Epidermal melanocyte (primary cell): Measurements from ENCODE around the gene NSG2.

Experiments
- DNase-seq: peaks from one replicate; pipeline ENCODE4 v3.0.0; 2011; ENCODE audit warnings: low spot score; ENCODE audit not compliant: insufficient read length

The NSG2 gene

GRCh38 chr5:174059247-174059646 is 13.7 kb downstream of the NSG2 start:
- no peak for DNase-seq

DNA sequence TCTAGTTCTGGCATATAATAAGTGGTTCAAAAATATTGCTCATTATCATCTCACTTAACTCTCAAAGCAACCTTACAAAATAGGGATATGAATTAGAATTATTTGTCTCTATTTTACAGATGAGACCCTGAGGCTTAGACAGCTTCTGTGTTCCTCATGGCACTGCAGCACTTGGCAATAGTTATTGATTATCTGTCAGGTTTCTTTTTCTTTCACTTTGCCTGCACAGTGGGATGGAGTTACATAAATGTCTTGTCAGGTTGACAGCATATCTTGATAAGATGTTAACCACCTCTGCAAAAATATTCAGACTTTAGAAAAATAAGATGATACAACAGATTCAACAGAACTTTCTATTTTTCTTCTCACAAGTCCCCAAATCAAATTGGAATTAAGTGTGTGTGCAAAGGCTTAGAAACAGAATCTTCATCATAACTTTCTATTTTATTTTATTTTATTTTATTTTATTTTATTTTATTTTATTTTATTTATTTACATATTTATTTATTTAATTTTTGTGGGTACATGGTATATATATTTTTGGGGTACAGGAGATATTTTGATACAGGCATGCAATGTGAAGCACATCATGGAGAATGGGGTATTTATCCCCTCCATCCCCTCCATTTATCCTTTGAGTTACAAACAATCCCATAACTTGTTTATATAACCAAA is 17.7 kb downstream of the NSG2 start:
- no peak for DNase-seq

GRCh38 chr5:174064171-174064570 is 18.7 kb downstream of the NSG2 start:
- DNase-seq, result no peak

DNA sequence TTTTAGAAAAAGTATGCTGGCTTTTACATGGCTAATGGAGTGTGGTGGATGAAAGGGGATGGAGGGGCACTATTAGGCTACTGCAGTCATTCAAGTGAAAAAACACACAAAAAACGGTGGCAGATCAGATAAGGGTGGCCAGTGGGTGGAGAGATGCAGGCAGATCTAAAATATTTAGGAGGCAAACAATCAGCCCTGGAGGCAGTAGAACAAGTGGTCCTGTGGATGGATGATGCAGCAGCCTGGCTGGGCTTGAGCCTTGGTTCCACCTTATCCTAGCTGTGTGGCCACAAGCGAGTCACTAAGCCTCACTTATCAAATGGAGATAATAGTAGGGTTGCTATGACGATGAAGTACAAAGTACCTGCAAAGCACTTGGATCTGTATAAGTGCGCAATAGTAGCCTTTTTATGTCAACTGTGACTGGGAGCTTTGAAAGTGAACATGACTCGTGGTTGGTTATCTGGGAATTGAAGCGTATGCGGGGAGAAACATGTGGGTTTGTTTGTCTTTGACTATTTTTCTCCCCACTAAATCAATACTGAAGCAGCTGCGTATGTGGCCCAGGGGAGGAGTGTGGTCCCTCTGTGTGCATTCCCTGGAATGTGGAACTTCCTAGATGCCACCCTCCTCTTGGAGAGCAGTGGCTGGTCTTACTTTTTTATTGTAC is 20.2 kb downstream of the NSG2 start:
- no peak for DNase-seq

GRCh38 chr5:174067499-174067898 is 22.0 kb downstream of the NSG2 start:
- no peak for DNase-seq

- no peak for DNase-seq
These were observed 26.0 kb downstream of the NSG2 start for GRCh38 chr5:174071484-174071883.

GRCh38 chr5:174073122-174073660 is 27.7 kb downstream of the NSG2 start:
- no peak for DNase-seq

- no peak for DNase-seq
These were observed 28.9 kb downstream of the NSG2 start for GRCh38 chr5:174074369-174074768.

GRCh38 chr5:174078416-174078815 is 32.9 kb downstream of the NSG2 start:
- no peak for DNase-seq

DNA sequence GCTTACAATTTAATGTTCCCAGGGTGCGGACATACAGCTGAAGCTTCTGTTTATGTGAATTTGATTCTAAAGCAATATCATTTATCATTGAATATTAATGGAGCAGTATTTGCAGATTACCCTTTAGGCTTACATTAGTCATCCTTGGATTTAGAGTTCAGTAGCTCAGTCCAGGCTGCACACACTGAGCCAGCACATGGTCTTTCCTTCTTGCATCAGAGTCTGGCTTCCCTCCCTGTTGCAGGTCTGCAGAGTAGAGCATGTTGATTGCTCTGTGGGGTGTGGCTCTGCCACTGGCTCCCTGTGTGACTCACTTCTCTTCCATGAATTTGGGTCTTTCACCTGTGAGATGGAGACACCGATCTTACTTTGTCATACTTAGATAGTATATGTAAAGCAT is 36.8 kb downstream of the NSG2 start:
- no peak for DNase-seq

GRCh38 chr5:174083056-174083827 is 37.7 kb downstream of the NSG2 start:
- no peak for DNase-seq

GRCh38 chr5:174084691-174085154 is 39.2 kb downstream of the NSG2 start:
- no peak for DNase-seq

DNA sequence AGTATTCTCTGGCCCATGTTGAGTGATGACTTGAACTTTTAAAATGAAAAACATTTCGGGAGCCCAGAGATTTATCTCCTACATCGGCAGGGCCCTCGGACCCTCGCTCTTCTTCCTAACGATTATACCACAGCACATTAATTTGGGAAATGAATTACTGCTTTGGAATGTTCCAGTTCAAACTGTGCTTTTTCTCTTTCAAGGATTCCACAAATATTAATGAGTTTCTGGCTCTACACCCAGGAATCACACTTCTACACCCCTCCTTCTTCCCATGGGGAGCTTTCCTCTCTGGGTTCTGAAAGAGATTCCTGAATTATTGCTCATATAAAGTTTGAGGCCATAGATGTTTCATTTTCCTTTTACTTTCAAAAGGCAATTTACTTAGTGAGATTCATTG is 41.2 kb downstream of the NSG2 start:
- no peak for DNase-seq

DNA sequence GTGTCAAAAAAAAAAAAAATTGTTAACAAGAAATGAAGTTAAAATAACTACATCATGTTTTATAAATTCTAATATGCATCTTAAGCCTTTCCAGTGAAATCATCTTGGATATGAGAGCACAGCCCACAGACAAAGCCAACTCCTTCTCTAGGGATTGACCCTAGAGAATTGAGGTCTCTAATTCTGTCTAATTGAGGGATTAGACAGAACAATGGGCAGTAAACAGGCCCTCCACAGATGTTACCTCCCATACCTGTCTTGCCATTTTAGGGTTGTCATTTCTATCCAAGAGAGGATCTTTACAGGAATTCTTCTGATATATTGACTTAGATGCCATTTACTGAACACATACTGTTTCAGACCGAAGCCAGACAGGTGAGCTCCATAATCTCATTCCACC is 42.3 kb downstream of the NSG2 start:
- DNase-seq, result no peak

GRCh38 chr5:174090129-174090528 is 44.6 kb downstream of the NSG2 start:
- DNase-seq, result no peak

GRCh38 chr5:174093123-174093522 is 47.6 kb downstream of the NSG2 start:
- DNase-seq, result no peak

DNA sequence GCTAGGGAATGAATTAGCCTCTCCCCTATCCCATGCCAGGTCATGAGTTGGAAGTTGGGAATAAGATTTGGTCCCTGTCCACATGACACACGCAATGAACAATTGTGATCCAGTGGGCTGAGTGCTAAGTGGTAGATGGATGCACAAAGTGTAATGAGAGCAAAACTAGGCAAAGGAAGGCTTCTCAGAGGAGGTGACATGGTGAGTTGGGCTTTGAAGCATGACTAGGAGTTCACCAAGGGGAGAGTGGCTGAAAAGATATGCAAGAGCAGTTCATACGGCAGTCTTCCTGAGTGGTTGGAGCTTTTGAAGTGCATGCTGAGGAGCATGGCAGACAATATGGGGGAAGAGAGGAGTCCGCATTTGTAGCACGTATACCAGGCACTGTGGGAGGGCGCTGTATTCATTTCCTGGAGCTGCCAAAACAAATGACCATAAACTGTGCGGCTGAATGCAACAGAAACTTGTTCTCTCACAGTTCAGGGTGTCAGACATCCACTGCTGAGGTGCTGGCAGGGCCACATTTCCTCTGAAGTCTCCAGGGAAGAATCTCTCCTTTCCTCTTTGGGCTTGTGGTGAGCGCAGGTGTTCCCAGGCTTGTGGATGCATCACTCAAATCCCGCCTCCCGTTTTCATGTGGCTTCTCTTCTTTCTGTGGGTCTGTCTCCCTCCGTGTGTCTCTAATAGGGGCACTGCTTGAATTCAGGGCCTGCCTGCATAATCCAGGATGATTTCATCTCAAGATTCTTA is 49.5 kb downstream of the NSG2 start:
- DNase-seq, result no peak

DNA sequence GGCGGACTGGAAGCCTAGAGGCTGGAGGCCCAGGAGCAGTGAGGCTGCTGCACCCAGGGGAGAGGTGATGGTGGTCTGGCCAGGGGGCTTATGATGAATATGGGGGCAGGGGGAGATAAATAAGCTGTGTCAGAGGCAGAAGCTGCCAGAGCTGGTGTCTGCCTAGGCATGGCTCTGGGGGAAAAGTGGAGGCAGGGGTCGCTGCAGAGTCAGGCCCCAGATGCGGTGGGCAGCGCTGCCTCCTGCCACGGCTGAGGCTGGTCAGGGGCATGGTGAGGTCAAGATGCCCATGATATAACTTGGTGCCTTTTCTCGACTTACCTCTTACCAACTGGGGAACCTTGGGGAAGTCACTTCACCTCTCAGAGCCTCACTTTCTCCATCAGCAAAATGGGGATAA is 51.1 kb downstream of the NSG2 start:
- no peak for DNase-seq

GRCh38 chr5:174097486-174098185 is 52.1 kb downstream of the NSG2 start:
- no peak for DNase-seq

GRCh38 chr5:174098694-174099093 is 53.2 kb downstream of the NSG2 start:
- no peak for DNase-seq

DNA sequence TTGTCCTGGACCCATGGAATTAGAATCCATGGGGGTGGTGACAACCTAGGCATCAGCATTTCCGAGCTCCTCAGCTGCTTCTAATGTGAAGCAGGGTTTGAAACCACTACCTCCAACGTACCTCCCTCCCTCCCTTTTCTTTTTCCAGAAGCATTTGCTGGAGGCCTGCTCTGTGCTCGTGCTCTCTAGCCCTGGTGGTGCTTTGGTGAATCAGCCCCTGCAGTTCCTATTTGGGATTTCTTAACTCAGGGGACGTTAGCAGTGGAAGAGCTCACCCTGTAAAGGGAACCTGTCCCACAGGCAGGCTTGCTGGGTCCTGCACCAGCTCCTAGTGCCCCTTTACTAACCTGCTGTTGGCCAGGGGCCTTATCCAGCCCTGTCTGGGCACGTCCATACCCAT is 55.0 kb downstream of the NSG2 start:
- DNase-seq, result no peak
